GM21367 (cell line): Measurements from ENCODE around the gene TTC36.
"Not testable (repeated sequence)": the region's sequence is repeated elsewhere in the genome, so short reads cannot be mapped to it uniquely, and the experiment has no call there.

Experiments used
- ATAC-seq: cut with Tn5 transposase; IDR thresholded peaks from one replicate; pipeline ENCODE4 v1.9.1; 2021; ENCODE audit not compliant: unreplicated experiment

The TTC36 gene

DNA sequence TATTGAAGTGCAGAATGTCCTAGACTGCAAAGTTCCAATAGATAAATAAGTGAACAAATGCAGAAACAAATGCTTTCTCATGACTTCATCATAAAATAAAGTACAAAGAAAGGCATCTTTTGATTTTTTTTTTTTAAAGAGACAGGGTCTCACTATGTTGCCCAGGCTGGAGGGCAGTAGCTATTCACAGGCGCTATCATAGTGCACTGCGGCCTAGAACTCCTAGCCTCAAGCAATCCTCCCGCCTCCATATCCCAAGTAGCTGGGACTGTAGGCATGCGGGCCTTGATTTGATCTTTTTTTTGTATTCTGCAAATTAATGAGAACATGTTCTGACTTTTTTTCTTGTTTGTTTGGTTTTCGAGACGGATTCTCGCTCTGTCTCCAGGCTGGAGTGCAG lies 47.4 kb downstream of the TTC36 start:
- no peak for ATAC-seq

DNA sequence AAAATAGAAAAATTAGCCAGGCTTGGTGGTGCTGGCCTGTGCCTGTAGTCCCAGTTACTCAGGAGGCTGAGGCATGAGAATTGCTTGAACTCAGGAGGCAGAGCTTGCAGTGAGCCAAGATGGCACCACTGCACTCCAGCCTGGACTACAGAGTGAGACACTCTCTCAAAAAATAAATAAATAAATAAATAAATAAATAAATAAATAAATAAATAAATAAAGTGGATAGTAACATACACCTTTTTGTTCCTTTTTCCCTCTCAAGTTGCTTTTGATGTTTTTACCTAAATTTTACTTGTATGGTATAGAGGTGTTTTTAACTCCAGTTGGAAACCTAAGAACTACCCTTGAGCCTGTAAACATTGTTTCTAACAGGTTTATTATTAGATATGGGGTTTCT lies 50.7 kb downstream of the TTC36 start:
- not testable (repeated sequence) for ATAC-seq
